22Rv1 (cell line): ENCODE data around the gene NDN.

ENCODE experiments used
- ZFX ChIP-seq: fragments of 450-650 bp; IDR thresholded peaks from 2 replicates; pipeline ENCODE4 v1.6.1; 2017; ENCODE audit warnings: antibody characterized with exemption, borderline replicate concordance
- TF ChIP-seq, protein P1 (sequence below): fragments of 450-650 bp; IDR thresholded peaks from 2 replicates; pipeline ENCODE4 v1.5.1; 2017; ENCODE audit warnings: mild to moderate bottlenecking

DNA sequence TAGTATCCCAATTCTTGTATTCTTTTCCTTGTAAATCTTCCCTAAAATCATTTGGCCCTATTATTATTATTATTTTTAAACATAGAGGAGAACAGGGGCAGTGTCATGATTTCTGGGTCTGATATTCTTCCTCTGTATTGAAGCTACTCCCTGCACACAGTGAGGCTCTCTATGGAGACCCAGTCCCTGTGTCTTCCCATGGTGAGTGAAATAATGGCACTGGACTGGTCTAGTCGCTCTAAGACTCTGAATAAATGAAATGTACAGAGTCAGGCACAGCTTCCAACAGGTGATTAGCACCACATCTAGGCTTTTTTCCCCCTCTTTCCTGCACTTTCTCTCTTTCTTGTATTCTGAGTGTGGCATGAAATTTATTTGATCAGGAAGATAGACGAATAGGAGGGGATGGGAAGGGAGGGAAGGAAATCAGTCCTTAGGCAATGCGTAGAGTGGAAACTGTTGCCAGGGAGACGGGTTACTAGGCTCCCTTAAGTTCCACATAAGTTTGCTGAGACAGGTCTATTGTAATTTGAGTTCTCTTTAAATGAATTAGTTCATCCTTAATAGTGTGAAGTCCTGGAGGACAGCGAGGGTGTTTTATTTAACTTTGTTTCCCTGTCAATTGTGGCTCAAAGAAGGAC lies 49.0 kb upstream of the NDN start:
- TF ChIP-seq, protein P1, sequence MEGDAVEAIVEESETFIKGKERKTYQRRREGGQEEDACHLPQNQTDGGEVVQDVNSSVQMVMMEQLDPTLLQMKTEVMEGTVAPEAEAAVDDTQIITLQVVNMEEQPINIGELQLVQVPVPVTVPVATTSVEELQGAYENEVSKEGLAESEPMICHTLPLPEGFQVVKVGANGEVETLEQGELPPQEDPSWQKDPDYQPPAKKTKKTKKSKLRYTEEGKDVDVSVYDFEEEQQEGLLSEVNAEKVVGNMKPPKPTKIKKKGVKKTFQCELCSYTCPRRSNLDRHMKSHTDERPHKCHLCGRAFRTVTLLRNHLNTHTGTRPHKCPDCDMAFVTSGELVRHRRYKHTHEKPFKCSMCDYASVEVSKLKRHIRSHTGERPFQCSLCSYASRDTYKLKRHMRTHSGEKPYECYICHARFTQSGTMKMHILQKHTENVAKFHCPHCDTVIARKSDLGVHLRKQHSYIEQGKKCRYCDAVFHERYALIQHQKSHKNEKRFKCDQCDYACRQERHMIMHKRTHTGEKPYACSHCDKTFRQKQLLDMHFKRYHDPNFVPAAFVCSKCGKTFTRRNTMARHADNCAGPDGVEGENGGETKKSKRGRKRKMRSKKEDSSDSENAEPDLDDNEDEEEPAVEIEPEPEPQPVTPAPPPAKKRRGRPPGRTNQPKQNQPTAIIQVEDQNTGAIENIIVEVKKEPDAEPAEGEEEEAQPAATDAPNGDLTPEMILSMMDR: no peak
- TF ChIP-seq ZFX: no peak
